Fibroblast of lung (primary cell): Measurements from ENCODE around the gene MYBPC1.

ENCODE experiments used
- CTCF ChIP-seq, 2 donors: IDR thresholded peaks in 1 of 2; conservative IDR thresholded peaks in 1 of 2; 1 replicate in 1 of 2; 2 replicates in 1 of 2; pipeline ENCODE4 v1.5.1; 2011 to 2012; ENCODE audit warnings: low read length in 2 of 2, control low read depth in 1 of 2, inconsistent platforms in 1 of 2, low read depth in 1 of 2, mild to moderate bottlenecking in 1 of 2
- EZH2 ChIP-seq: IDR thresholded peaks from 2 replicates; pipeline ENCODE4 v1.5.1; 2012; ENCODE audit warnings: low read length, control low read depth, mild to moderate bottlenecking; ENCODE audit errors: missing control alignments

DNA sequence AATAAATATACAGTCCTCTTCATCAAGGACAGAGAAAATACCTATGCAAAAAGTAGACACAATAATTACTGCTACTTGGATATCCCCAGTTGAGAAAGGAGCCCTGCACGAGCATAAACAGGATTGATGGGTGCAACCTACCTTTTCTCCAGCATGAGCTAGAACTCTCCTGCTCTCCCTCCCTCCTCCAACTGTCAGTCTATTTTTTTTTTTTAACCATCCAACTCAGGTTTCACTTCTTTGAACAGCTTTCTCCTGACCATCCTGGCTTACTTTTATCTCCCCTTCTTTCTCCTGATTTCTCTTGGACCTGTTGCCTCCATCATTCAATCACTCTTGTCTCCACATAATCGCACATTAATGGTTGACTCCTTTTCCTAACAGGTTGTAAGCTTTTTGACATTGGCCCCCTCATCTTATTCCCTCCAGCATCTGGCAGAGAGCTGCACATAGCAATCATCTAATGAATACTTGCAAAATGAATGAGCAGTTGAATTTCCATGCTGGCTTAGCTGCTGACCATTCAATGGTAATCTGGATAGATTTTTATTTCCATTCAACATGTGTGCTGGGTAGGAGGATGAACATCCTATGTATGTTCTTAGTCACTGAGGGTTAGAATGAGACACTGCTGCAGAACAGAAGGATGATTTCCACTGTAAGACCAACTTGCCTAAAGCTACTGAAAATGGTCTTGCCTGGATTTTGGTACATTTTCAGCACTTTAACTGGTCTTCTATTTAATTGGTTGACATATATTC, 24.4 kb downstream of the MYBPC1 start:
- TF ChIP-seq CTCF (conservative IDR thresholded peaks at IDR 0.05 in 1 of 2, IDR thresholded peaks at IDR 0.05 in 1 of 2; ENCODE audit: low read depth in 1 of 2, low read length in 2 of 2) (no peak), EZH2 (no peak)
